ENCODE measurements around the gene KLF15. TPM values are rescaled to one million over a fixed set of nuclear protein-coding genes. Genes with fewer than 3 reads are reported as not detected.

The KLF15 gene
- total and polyA plus RNA-seq, 2 of the 8 experiments (the other 6 are each of a cell fraction or from before 2014, with no cell fraction given): 15.7 to 19.5 TPM

- TF ChIP-seq ATF2 (IDR thresholded peaks at IDR 0.05; ENCODE audit: low read length) (no peak), GABPA (IDR thresholded peaks at IDR 0.05; ENCODE audit: borderline replicate concordance, insufficient read depth, low read length) (no peak), KDM1A (IDR thresholded peaks at IDR 0.05; ENCODE audit: borderline replicate concordance, low read length) (no peak), BCL11A (IDR thresholded peaks at IDR 0.05; ENCODE audit: low read depth in 2 of 2, low read length in 2 of 2) (no peak), EP300 (IDR thresholded peaks at IDR 0.05; ENCODE audit: borderline replicate concordance in 1 of 2, low read depth in 2 of 2, low read length in 2 of 2) (no peak), FOSL1 (IDR thresholded peaks at IDR 0.05; ENCODE audit: insufficient read depth, low read depth, low read length) (no peak), CHD1 (IDR thresholded peaks at IDR 0.05; ENCODE audit: low read depth, low read length) (no peak), CTBP2 (IDR thresholded peaks at IDR 0.05; ENCODE audit: borderline replicate concordance, insufficient read depth, insufficient read length, low read length) (no peak), SIX5 (IDR thresholded peaks at IDR 0.05; ENCODE audit: low read depth, low read length) (no peak), NANOG (IDR thresholded peaks at IDR 0.05; ENCODE audit: insufficient read depth, low read depth, low read length, poor library complexity, severe bottlenecking) (no peak), CHD2 (IDR thresholded peaks at IDR 0.05; ENCODE audit: low read length) (no peak)
These were observed 34.8 kb downstream of the KLF15 start (continued) for GRCh38 chr3:126322181-126322967.

Data from H1 (cell line).